Astrocyte of the cerebellum (primary cell): ENCODE data around the gene THRB.

Source experiments
- DNase-seq: peaks from one replicate; pipeline ENCODE4 v3.0.0-alpha.2; 2011; ENCODE audit warnings: low read depth
- H3K4me3 ChIP-seq: 2 replicates; pipeline ENCODE4 v1.5.1; 2011; ENCODE audit warnings: mild to moderate bottlenecking, low read depth, low read length, moderate library complexity
- in situ Hi-C: cut with HindIII; loops from 2 replicates; pipeline ENCODE4 v1.10.0; 2017; ENCODE audit warnings: low sequenced_read_pairs
- TF ChIP-seq, protein P1 (sequence below): IDR thresholded peaks from 2 replicates; pipeline ENCODE4 v1.5.1; 2012; ENCODE audit warnings: low read length, low read depth, moderate library complexity, mild to moderate bottlenecking; ENCODE audit errors: missing control alignments

The THRB gene

DNA sequence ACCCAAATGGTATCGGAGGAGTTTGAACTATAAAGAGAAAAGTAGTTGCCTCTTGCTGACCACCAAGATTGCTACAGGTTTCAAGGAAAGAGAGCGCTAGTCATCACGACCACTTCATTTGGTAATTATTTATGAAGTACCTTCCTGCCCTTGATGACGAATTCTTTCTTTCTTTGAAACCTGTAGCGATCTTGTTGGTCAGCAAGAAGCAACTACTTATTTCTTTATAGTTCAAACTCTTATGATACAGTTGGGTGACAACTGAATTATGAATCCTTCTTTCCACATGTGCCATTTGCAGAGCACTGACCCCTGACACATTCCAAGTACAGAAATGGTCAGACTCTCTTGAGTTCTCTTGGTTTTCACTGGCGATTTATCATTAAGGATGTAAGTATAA is 46.8 kb downstream of the THRB start:
- no peak for DNase-seq
- no peak overlapping the region for H3K4me3 ChIP-seq
- TF ChIP-seq, protein P1, sequence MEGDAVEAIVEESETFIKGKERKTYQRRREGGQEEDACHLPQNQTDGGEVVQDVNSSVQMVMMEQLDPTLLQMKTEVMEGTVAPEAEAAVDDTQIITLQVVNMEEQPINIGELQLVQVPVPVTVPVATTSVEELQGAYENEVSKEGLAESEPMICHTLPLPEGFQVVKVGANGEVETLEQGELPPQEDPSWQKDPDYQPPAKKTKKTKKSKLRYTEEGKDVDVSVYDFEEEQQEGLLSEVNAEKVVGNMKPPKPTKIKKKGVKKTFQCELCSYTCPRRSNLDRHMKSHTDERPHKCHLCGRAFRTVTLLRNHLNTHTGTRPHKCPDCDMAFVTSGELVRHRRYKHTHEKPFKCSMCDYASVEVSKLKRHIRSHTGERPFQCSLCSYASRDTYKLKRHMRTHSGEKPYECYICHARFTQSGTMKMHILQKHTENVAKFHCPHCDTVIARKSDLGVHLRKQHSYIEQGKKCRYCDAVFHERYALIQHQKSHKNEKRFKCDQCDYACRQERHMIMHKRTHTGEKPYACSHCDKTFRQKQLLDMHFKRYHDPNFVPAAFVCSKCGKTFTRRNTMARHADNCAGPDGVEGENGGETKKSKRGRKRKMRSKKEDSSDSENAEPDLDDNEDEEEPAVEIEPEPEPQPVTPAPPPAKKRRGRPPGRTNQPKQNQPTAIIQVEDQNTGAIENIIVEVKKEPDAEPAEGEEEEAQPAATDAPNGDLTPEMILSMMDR, result no peak
- in situ Hi-C loops, result no loop called here

DNA sequence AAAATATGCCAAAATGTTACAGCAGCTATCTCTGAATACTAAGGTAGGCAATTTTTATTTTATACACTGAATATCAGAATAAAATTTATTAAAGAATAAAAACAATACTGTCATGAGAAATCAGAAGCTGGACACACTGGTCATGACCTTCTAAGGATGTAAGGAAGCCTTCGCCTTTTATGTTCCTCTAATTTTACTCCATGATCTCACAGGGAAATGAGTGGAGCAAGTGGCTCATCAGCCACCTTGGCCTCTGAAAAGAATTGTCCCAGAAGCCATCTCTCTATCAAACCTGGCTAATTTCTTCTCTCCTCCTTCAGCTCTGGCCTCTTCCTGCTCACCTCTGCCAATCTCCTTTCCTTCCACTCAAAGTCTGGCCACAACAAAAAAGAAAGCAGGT is 48.6 kb downstream of the THRB start:
- TF ChIP-seq, protein P1, result no peak
- no peak for DNase-seq
- H3K4me3 ChIP-seq, result no peak overlapping the region
- in situ Hi-C loops, result no loop called here

DNA sequence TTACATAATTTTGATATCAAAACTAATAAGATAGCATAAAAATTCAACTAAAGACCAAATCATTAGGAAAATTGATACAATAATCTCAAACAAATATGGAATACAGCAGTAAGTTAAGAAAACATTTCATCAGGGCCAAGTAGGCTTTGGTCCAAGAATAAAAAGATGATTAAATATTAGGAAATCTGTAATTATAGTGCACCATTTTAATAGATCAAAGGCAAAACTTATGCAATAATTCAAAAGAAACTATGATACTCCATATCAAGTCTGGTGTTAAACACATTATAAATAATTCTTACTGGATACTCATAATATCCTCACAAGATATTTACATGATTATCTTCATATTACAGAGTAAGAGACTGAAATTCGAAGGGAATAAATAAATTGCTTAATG is 51.2 kb downstream of the THRB start:
- TF ChIP-seq, protein P1, result no peak
- in situ Hi-C loops, result no loop called here
- DNase-seq, result no peak
- H3K4me3 ChIP-seq, result no peak overlapping the region

DNA sequence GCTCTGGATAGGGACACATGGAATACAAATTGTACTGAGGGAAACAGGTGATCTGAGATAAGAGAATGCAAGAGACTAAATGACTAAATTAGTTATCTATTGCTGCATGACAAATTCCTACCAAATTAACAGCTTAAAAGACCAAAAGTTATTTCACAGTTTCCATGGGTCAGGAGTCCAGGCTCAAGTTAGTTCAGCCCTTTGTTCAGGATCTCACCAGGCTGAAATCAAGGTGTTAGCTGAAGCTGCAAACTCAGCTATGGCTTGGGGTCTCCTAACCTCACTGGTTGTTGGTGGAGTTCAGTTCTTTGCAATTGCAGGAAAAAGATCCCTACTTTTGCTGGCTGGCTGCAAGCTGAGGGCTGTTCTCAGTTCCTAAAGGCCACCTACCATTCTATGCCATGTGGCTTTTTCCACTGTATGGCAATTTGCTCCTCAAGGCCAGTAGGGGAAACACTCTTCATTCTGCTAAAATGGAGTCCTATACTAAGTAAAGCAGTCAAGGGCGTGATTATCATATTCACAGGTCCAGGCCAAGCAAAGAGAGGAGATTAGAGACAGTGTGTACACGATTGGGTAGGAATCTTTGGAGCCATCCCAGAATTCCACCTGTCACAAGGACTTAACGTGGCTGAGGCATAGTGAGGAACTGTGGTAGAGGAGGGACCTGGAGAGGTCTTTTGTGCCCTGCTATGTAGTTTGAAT is 53.7 kb downstream of the THRB start:
- DNase-seq, result no peak
- in situ Hi-C loops, result no loop called here
- H3K4me3 ChIP-seq, result no peak overlapping the region
- TF ChIP-seq, protein P1, result no peak

- DNase-seq, result no peak
- no peak overlapping the region for H3K4me3 ChIP-seq
- in situ Hi-C loops, result no loop called here
- TF ChIP-seq, protein P1, result no peak
Observed at GRCh38 chr3:24439021-24439420, 55.6 kb downstream of the THRB start.

DNA sequence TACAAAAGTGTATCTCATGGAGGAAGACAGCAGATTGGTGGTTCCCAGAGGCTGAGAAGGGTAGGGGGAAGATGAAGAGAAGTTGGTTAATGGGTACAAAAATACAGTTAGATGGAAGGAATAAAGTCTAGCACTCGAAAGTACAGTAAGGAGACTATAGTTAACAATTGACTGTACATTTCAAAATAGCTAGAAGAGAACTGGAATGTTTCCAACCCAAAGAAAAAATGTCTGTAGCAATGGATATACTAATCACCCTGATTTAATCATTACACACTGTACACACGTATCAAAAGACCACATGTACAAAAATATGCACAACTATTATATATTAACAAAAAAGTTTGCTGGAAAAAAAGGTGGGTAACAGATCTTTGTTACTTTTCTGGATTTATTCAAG is 57.3 kb downstream of the THRB start:
- no peak overlapping the region for H3K4me3 ChIP-seq
- in situ Hi-C loops, result no loop called here
- TF ChIP-seq, protein P1, result no peak
- no peak for DNase-seq
